ENCODE measurements around the gene SPACA6.

The SPACA6 gene

DNA sequence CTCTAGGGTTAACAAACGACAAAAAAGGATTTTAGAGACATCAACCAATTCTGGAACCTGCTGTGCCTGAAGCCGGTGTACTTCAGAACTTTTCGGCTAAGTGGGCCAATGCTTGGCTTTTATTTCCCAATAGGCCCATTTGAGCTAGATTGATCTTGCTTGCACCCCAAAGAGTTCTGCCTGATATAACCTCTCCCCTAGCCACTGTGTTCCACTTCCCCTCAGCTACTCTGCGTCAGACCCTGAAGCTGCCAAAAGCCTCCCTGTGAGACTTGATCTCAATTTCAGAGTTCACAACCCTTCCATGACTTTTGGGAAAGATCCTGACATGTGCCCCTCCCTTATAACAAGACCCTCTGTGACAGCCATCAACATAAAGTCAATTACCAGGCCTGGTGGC is 40.9 kb upstream of the SPACA6 start:
- Histone ChIP-seq H3K36me3 (ENCODE audit: control insufficient read depth, insufficient read depth, low read length) (no peaks in the 10 kb centered on the region), H3K9me3 (ENCODE audit: control insufficient read depth, low read length) (no peaks in the 10 kb centered on the region), H3K4me2 (ENCODE audit: low read length) (no peak overlapping the region), H2AFZ (no peak overlapping the region), H3K27me3 (ENCODE audit: control insufficient read depth, insufficient read depth, low read length) (no peaks in the 10 kb centered on the region), H3K79me2 (no peaks in the 10 kb centered on the region), H3K9ac (no peak overlapping the region), H3K4me1 (peaks cover 2% of the 10 kb centered on the region), H3K27ac (no peak overlapping the region), H3K4me3 (ENCODE audit: low read depth, low read length) (no peak overlapping the region)
- no peak for TF ChIP-seq CTCF (IDR thresholded peaks at IDR 0.05)

DNA sequence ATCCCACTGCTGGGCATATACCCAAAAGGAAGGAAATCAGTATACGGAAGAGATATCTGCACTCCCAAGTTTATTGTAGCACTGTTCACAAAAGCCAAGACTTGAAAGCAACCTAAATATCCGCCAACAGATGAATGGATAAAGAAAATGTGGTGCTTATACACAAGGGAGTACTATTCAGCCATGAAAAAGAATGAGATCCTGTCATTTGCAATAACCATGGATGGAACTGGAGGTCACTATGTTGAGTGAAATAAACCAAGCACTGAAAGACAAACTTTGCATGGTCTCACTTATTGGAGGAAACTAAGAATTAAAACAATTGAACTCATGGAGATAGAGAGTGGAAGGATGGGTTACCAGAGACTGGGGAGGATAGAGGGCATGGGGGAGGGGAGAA is 40.0 kb upstream of the SPACA6 start:
- Histone ChIP-seq H3K4me3 (ENCODE audit: low read depth, low read length) (no peak overlapping the region), H3K4me2 (ENCODE audit: low read length) (no peak overlapping the region), H3K79me2 (no peaks in the 10 kb centered on the region), H3K4me1 (peaks cover 3% of the 10 kb centered on the region), H3K27me3 (ENCODE audit: control insufficient read depth, insufficient read depth, low read length) (no peaks in the 10 kb centered on the region), H3K27ac (no peak overlapping the region), H3K9ac (no peak overlapping the region), H2AFZ (no peak overlapping the region), H3K9me3 (ENCODE audit: control insufficient read depth, low read length) (no peaks in the 10 kb centered on the region), H3K36me3 (ENCODE audit: control insufficient read depth, insufficient read depth, low read length) (no peaks in the 10 kb centered on the region)
- TF ChIP-seq CTCF (IDR thresholded peaks at IDR 0.05): no peak

- no peak overlapping the region for H3K4me3 ChIP-seq (ENCODE audit: low read depth, low read length)
- H2AFZ ChIP-seq: peak overlapping the region; percentile 13
- no peaks in the 10 kb centered on the region for H3K27me3 ChIP-seq (ENCODE audit: control insufficient read depth, insufficient read depth, low read length)
- H3K4me1 ChIP-seq: peaks cover 3% of the 10 kb centered on the region
- no peak overlapping the region for H3K4me2 ChIP-seq (ENCODE audit: low read length)
- no peaks in the 10 kb centered on the region for H3K36me3 ChIP-seq (ENCODE audit: control insufficient read depth, insufficient read depth, low read length)
- TF ChIP-seq CTCF (IDR thresholded peaks at IDR 0.05): no peak
- H3K9ac ChIP-seq: no peak overlapping the region
- H3K27ac ChIP-seq: no peak overlapping the region
- H3K79me2 ChIP-seq: no peaks in the 10 kb centered on the region
- H3K9me3 ChIP-seq (ENCODE audit: control insufficient read depth, low read length): no peaks in the 10 kb centered on the region
Measured at GRCh38 chr19:51654783-51655182, 38.3 kb upstream of the SPACA6 start.

DNA sequence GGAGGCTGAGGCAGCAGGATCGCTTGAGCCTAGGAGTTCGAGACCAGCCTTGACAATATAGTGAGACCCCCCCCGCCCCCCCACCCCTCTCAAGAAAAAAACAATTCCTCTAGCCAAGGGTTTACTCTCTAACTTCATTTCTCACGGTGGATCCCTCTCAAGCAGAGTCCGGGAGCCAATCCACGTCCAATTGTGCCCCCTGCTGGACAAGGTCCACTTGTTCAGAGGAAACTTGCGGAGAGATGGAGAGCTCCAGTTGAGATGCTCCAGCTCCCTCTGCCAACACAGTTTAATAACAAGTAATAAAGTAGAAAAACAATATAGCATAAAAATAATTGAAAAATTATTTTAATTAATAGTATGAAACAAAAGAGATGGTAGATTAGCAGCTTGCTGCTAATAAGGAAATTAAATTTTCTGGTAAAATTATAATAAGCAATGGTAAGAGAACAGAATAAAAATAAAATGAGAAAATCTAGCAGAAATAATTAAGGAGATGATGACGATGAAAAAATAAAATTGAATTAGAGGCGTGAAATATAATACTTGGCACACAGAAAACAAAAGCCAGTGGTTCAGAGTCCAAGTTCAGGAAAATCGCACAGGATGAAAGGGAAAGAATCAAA is 32.0 kb upstream of the SPACA6 start:
- H3K4me3 ChIP-seq (ENCODE audit: low read depth, low read length): no peak overlapping the region

More for the DNA sequence above, 32.0 kb upstream of the SPACA6 start:
- no peak overlapping the region for H3K27ac ChIP-seq
- H3K9ac ChIP-seq: no peak overlapping the region
- H3K27me3 ChIP-seq (ENCODE audit: control insufficient read depth, insufficient read depth, low read length): no peaks in the 10 kb centered on the region
- H3K36me3 ChIP-seq (ENCODE audit: control insufficient read depth, insufficient read depth, low read length): no peaks in the 10 kb centered on the region
- H3K79me2 ChIP-seq: no peaks in the 10 kb centered on the region
- H3K4me1 ChIP-seq: peaks cover 3% of the 10 kb centered on the region
- H3K9me3 ChIP-seq (ENCODE audit: control insufficient read depth, low read length): no peaks in the 10 kb centered on the region
- TF ChIP-seq CTCF (IDR thresholded peaks at IDR 0.05): peak; percentile 73
- H3K4me2 ChIP-seq (ENCODE audit: low read length): no peak overlapping the region
- H2AFZ ChIP-seq: no peak overlapping the region

All from parathyroid adenoma (tissue), 2 donors.